K562 (cell line): Measurements from ENCODE around the gene ZNF124. TPM values are rescaled to one million over a fixed set of nuclear protein-coding genes. Genes with fewer than 3 reads are reported as not detected.

ENCODE experiments used
- HDAC3 ChIP-seq: fragments of 450-650 bp; IDR thresholded peaks from 2 replicates; pipeline ENCODE4 v1.6.1; 2018; ENCODE audit warnings: borderline replicate concordance, mild to moderate bottlenecking, moderate library complexity; ENCODE audit not compliant: partially characterized antibody
- MIER1 ChIP-seq: fragments of 450-650 bp; IDR thresholded peaks from 2 replicates; pipeline ENCODE4 v1.6.1; 2016; ENCODE audit warnings: antibody characterized with exemption, mild to moderate bottlenecking, low read depth
- MYC ChIP-seq, 2 experiments: fragments of 250-450 bp in 1 of 2; sonication (Bioruptor Pico) in 1 of 2; IDR thresholded peaks; 2 replicates each; pipeline versions ENCODE4 v1.5.1 to v1.6.1; 2012 to 2021; ENCODE audit warnings: low read depth in 2 of 2, borderline replicate concordance in 1 of 2, improper control_type of control experiment in 1 of 2, low read length in 1 of 2, mild to moderate bottlenecking in 1 of 2, moderate library complexity in 1 of 2
- NEUROD1 ChIP-seq: fragments of 150-350 bp; IDR thresholded peaks from 2 replicates; pipeline ENCODE4 v1.6.1; 2014; ENCODE audit warnings: borderline replicate concordance, low read length, low read depth; ENCODE audit not compliant: partially characterized antibody
- PCBP2 ChIP-seq: fragments of 200-400 bp; formaldehyde crosslinking; IDR thresholded peaks from 2 replicates; pipeline ENCODE4 v1.6.1; 2018; ENCODE audit warnings: low read length, low read depth, mild to moderate bottlenecking, moderate library complexity; ENCODE audit not compliant: poor library complexity, severe bottlenecking
- RBM22 ChIP-seq: fragments of 200-400 bp; formaldehyde crosslinking; IDR thresholded peaks from 2 replicates; pipeline ENCODE4 v1.6.1; 2018; ENCODE audit warnings: low read length, low read depth; ENCODE audit not compliant: poor library complexity, severe bottlenecking
- TAF7 ChIP-seq: fragments of 450-650 bp; IDR thresholded peaks from 2 replicates; pipeline ENCODE4 v1.6.1; 2016; ENCODE audit warnings: missing genetic modification characterization, missing compliant biosample characterization
- ZSCAN32 ChIP-seq: fragments of 450-650 bp; formaldehyde crosslinking; IDR thresholded peaks from 2 replicates; pipeline ENCODE4 v1.4.0; 2020; ENCODE audit warnings: mild to moderate bottlenecking, moderate library complexity
- polyA plus RNA-seq, 8 experiments: library from polyadenylated mRNA; depleted of rRNA in 4 of 8; stranded (reverse) in 5 of 8; unstranded in 3 of 8; fragments of >200 nt; fragmentation: Nextera tagmentation in 2 of 8; fragmentation: Illumina TruSeq in 1 of 8; extraction: Ambion mirVana in 2 of 8; extraction: Trizol in 1 of 8; gene quantifications; 2 replicates each; pipeline versions ENCODE4 v1.2.1 to v1.2.3, GENCODE V29; 2011 to 2014; ENCODE audit warnings: inconsistent platforms in 1 of 8, missing spikeins in 1 of 8
- total RNA-seq, 7 experiments: library from RNA; depleted of rRNA in 6 of 7; stranded (reverse); fragments of >200 nt in 6 of 7; fragmentation: Illumina TruSeq in 2 of 7; extraction: Trizol in 2 of 7; gene quantifications; 2 replicates each; pipeline versions ENCODE4 v1.2.1 to v1.2.3, GENCODE V29; 2011 to 2021; ENCODE audit warnings: low replicate concordance in 1 of 7
- TF ChIP-seq, protein P1 (sequence below): fragments of 250-450 bp; sonication (Bioruptor Pico); IDR thresholded peaks from 2 replicates; pipeline ENCODE4 v1.9.0; 2021; ENCODE audit warnings: mild to moderate bottlenecking, inconsistent platforms
- TF ChIP-seq, protein P2 (sequence below): fragments of 200-400 bp; formaldehyde crosslinking; IDR thresholded peaks from 2 replicates; pipeline ENCODE4 v1.6.1; 2017; ENCODE audit warnings: mild to moderate bottlenecking, low read depth, low read length, moderate library complexity
- TF ChIP-seq, protein P3 (sequence below), 2 experiments: fragments of 250-450 bp in 1 of 2; fragments of 450-650 bp in 1 of 2; sonication (Bioruptor Pico) in 1 of 2; IDR thresholded peaks; 2 replicates each; pipeline versions ENCODE4 v1.6.1 to v1.8.0; 2016 to 2021; ENCODE audit warnings: mild to moderate bottlenecking in 2 of 2, moderate library complexity in 2 of 2, missing compliant biosample characterization in 1 of 2, missing genetic modification characterization in 1 of 2
- TF ChIP-seq, protein P4 (sequence below): sonication (generic); formaldehyde crosslinking; IDR thresholded peaks from 2 replicates; pipeline ENCODE4 v1.8.1; 2023; ENCODE audit warnings: missing genetic modification reagents, mild to moderate bottlenecking, borderline replicate concordance

Gene ZNF124
- total and polyA plus RNA-seq, 9 of the 15 experiments (the other 6 are each of a cell fraction or from before 2014, with no cell fraction given): 7.6 to 71.5 (median 20.2) TPM

DNA sequence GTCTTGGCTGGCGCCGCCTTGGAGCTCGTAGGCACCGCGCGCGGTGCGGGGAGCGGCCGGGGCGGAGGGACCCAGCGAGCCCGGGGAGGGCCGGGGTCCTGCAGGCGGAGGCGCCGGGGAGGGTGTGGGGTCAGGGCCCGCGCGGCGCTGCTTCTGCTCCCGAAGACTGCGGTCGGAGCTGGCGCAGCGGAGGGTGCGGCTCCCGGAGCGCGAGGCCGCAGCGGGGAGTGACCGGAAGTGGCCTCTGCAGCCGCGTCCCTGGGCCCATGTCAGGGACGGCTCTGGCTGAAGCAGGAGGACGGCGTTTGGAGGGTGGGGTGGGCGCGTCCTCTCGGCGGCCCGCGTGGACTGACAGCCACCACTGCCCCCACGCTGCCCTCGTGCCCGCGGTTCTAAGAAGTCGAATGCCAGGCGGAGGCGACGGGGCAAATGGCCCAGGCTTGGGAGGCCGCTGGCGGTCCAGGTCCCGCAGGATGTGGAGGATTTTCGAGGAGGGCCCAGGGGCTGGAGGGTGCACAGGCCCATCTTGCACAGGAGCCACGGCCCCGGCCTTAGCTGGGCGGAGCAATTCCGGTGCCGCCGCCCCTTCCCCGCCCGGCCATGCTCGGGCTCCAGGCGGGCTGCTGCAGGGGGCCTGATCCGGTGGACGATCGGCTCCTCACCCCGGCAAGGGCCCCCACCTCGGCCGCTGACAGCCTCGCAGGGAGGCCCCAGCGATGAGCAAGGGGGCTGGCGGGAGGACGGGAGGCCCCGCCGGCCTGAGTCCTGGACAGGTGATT, 59.9 kb downstream of the ZNF124 start (continued):
- TF ChIP-seq, protein P1, sequence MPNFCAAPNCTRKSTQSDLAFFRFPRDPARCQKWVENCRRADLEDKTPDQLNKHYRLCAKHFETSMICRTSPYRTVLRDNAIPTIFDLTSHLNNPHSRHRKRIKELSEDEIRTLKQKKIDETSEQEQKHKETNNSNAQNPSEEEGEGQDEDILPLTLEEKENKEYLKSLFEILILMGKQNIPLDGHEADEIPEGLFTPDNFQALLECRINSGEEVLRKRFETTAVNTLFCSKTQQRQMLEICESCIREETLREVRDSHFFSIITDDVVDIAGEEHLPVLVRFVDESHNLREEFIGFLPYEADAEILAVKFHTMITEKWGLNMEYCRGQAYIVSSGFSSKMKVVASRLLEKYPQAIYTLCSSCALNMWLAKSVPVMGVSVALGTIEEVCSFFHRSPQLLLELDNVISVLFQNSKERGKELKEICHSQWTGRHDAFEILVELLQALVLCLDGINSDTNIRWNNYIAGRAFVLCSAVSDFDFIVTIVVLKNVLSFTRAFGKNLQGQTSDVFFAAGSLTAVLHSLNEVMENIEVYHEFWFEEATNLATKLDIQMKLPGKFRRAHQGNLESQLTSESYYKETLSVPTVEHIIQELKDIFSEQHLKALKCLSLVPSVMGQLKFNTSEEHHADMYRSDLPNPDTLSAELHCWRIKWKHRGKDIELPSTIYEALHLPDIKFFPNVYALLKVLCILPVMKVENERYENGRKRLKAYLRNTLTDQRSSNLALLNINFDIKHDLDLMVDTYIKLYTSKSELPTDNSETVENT (CRISPR knock-in tag): 0 out of 2 replicates have a peak, but pooled peaks have one; percentile 17
- TF ChIP-seq RBM22: peak; percentile 3
- no peak for TF ChIP-seq NEUROD1
- no peak for TF ChIP-seq HDAC3
- TF ChIP-seq ZSCAN32: no peak
- TF ChIP-seq TAF7 (tag): no peak
- no peak for TF ChIP-seq MIER1
- TF ChIP-seq, protein P2, sequence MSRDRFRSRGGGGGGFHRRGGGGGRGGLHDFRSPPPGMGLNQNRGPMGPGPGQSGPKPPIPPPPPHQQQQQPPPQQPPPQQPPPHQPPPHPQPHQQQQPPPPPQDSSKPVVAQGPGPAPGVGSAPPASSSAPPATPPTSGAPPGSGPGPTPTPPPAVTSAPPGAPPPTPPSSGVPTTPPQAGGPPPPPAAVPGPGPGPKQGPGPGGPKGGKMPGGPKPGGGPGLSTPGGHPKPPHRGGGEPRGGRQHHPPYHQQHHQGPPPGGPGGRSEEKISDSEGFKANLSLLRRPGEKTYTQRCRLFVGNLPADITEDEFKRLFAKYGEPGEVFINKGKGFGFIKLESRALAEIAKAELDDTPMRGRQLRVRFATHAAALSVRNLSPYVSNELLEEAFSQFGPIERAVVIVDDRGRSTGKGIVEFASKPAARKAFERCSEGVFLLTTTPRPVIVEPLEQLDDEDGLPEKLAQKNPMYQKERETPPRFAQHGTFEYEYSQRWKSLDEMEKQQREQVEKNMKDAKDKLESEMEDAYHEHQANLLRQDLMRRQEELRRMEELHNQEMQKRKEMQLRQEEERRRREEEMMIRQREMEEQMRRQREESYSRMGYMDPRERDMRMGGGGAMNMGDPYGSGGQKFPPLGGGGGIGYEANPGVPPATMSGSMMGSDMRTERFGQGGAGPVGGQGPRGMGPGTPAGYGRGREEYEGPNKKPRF: no peak
- TF ChIP-seq, protein P3, sequence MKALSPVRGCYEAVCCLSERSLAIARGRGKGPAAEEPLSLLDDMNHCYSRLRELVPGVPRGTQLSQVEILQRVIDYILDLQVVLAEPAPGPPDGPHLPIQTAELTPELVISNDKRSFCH (CRISPR knock-in tag; IDR thresholded peaks at IDR 0.05): no peak
- TF ChIP-seq, protein P3 (tag; IDR thresholded peaks at IDR 0.05): 0 out of 2 replicates have a peak, but pooled peaks have one; percentile 53
- no peak for TF ChIP-seq PCBP2
- TF ChIP-seq, protein P4, sequence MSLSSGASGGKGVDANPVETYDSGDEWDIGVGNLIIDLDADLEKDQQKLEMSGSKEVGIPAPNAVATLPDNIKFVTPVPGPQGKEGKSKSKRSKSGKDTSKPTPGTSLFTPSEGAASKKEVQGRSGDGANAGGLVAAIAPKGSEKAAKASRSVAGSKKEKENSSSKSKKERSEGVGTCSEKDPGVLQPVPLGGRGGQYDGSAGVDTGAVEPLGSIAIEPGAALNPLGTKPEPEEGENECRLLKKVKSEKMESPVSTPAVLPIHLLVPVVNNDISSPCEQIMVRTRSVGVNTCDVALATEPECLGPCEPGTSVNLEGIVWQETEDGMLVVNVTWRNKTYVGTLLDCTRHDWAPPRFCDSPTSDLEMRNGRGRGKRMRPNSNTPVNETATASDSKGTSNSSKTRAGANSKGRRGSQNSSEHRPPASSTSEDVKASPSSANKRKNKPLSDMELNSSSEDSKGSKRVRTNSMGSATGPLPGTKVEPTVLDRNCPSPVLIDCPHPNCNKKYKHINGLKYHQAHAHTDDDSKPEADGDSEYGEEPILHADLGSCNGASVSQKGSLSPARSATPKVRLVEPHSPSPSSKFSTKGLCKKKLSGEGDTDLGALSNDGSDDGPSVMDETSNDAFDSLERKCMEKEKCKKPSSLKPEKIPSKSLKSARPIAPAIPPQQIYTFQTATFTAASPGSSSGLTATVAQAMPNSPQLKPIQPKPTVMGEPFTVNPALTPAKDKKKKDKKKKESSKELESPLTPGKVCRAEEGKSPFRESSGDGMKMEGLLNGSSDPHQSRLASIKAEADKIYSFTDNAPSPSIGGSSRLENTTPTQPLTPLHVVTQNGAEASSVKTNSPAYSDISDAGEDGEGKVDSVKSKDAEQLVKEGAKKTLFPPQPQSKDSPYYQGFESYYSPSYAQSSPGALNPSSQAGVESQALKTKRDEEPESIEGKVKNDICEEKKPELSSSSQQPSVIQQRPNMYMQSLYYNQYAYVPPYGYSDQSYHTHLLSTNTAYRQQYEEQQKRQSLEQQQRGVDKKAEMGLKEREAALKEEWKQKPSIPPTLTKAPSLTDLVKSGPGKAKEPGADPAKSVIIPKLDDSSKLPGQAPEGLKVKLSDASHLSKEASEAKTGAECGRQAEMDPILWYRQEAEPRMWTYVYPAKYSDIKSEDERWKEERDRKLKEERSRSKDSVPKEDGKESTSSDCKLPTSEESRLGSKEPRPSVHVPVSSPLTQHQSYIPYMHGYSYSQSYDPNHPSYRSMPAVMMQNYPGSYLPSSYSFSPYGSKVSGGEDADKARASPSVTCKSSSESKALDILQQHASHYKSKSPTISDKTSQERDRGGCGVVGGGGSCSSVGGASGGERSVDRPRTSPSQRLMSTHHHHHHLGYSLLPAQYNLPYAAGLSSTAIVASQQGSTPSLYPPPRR (CRISPR knock-in tag): no peak
- peak; percentile 73 for TF ChIP-seq MYC (IDR thresholded peaks at IDR 0.05; ENCODE audit: low read depth, low read length)
- TF ChIP-seq MYC (CRISPR knock-in tag; IDR thresholded peaks at IDR 0.05; ENCODE audit: borderline replicate concordance, low read depth): no peak; the same call in 1 of the 2 replicates
